NCI-H2107 treated with DMSO at 0.1 percent for 48 hours (cell line): ENCODE data around the gene KRT84.
A peak's percentile ranks its signal among the peaks of the same experiment; 100 is the strongest.
"Not testable (repeated sequence)": the region's sequence is repeated elsewhere in the genome, so short reads cannot be mapped to it uniquely, and the experiment has no call there.

Experiments used
- DNase-seq: peaks from one replicate; lab custom pipeline; 2025; ENCODE audit not compliant: unreplicated experiment; lab: John Stamatoyannopoulos, UW

Gene KRT84

DNA sequence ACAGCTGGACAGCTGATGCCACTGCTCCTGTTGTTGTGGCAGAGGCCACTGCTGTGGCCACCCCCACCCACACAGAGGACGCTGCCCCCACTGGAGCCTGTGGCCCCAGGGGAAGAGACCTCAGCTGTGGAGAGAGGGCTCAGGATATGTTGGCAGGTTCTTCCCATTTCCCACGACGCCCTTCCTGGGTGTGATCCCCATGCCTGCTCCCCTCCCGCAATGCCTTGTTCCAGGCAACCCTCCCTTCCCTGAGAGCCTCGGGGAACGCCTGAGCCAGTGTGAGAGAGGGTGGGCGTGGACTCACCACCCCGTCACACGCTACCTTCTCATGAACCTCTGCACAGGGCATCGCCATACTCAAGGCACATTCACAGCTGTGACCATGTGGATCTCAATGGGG, 26.4 kb upstream of the KRT84 start:
- DNase-seq, result no peak

DNA sequence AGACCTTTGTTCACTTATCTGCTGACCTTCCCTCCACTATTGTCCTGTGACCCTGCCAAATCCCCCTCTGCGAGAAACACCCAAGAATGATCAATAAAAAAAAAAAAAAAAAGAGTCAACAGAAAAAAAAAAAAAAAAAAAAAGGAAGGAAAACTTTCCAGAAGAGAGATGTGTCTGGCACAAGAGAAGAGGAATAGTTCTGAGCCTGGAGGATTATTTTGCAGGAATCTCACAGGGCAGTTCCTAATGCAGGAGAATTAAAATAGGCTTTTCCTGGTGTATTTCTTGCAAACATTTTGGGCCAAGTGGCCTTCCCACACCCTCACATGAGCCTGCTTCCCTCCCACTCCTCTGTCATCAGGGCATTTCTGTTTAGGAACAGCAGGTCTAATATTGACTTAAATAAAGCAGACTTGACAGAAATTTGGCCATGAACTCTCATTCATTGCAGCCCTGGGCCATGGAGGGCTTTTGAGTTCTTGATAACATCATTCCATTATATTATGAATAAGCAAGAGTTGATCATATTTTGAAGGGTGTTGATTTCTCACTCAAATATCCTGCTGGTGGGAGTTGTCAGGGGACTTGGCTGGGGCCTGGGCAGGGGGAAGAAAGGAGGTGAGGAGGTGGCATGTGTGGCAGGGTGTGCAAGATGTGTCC, 25.3 kb upstream of the KRT84 start:
- DNase-seq, result not testable (repeated sequence)

DNA sequence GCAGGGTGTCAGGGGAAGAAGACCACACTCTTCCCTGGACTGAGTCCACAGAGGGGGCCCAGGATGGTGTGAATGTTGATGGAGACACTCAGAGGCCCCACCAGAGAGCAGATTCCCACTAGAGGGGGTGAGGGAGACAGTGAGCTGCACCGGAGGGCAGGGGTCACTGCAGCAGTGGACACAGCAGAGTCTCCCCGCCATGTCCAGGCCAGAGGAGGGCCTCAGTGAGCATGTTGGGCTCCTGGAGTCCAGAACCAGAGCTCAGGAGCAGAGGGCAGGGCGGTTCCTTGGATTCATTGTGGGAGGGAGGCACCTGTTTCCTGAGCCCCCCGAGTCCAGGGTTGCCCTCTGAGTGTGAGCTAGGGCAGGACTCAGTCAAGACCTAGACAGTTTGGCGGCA, 22.5 kb upstream of the KRT84 start:
- no peak for DNase-seq

DNA sequence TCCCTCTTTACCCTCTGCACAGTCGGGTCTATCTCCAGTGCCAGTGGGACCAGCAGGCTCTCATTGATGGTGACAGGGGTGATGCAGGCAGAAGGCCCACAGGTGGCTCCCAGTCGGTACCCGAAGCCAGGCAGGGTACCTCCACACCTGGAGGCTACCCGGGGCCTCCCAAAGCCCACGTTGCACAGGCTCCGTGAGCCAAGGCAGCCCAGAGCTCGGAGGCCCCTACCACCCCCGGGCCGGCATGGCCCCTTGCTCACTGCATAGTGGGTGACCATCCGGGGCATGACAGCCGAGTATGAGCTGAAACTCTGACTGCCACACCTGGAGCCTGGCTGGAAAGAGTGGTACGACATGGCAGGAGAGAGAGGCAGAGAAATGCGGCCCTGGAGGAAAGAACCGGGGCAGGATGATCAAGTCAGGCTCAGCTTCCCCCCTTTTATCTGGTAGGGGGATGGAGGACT, 20.5 kb upstream of the KRT84 start, which contains the start of gene KRT82:
KRT82 (minus strand) TSS at position 414 of the 464 bp plus-strand sequence; CDS start at position 356, 58 bp downstream.
- no peak for DNase-seq

DNA sequence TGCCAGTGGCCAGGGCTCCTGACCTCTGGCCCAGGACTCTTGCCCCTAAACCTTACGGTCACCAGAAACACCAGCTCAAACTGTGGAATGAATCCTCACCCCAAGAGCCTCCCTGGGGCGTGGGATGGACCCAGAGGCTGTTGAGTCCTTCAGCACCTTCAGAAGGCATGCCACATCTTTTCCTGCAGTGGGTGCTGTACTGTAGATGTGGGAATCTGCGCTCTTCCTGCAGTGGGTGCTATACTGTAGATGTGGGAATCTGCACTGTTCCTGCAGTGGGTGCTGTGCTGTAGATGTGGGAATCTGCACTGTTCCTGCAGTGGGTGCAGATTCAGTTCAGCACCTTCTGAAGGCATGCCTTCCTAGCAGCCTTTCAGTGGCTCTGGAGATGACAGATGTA, 19.5 kb upstream of the KRT84 start:
- DNase-seq, result no peak

DNA sequence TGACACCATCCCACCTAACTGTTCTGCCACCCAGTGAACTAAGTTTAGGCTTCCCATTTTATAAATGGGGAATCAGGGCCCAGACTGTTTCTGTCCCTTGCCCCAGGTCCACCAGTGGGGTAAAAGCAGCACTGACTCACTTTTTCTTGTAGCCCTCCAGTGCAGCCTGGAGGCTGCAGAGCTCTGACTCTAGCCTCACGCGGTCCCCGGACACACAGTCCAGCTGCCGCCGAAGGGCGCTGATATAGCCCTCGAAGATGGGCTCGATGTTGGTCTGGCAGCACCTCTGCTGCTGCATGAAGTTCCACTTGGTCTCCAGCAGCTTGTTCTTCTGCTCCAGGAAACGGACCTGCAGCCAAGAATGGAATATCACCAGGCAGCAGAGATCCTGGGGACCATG, 18.1 kb upstream of the KRT84 start:
- no peak for DNase-seq

DNA sequence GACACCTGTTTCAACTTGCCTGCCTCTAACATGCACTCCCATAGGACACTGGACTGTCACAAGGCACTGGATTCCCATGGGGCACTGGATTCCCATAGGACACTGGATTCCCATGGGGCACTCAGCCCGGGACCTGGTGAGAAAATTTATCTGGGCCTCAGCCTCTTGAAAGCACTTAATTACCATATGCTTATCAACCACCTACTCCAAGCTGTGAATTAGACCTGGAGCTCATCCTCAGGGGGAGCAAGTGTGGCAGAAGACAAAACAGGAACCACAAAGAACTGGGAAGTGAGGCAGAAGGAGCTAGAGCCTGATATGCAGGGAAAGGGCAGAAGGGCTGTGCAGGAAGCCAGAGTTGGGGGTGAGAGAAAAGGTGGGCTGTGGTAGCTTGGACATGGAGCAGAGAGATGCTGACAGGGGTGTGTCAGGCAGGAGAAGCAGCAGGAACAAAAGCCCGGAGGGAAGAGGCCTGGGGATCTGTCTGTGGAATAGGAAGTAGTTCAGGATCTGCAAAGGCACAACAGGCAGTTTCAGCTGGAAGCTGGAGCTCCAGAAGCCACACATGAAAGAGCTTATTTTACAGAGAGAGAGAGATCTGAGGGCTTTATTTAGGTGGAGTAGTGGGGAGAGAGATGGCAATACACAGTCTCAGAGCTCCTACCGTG, 17.6 kb upstream of the KRT84 start:
- peak; percentile 35 for DNase-seq

DNA sequence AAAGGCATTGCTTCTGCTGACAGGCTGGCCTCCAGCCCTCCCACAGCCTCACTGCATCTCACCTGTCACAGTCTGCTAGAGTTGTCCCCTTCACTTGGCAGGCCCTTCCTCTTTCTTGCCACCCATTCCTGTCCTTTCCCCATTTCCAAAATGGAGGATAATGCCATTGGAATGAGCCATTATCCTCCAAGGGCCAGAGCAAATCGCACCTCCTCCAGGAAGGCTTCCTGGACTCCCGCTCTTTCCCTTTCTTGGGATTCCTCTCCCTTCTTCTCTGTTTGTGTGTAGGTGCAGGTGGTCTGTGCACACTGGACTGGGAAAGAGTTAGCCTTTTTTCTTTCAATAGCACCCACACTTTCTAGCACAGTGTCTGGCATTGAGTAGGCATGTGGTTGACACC, 16.9 kb upstream of the KRT84 start:
- DNase-seq, result no peak

DNA sequence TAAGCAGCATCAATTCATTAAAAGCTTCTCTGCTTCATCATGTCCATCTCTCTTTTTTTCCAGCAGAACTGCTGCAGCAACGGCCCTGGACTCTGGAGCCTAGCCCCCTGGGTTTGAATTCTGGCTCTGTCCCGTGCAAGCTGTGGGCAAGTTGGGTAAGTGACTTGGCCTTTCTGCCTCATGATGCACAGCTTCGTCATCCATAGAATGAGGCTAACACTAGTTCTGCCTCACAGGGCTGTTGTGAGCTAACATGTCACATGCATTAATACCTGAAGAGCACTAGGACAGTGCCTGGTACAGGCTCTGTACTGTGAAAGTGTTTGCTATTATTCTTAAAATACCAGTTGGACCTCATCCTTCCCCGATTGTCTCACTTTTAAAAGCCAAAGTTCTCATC, 16.5 kb upstream of the KRT84 start:
- DNase-seq, result no peak

DNA sequence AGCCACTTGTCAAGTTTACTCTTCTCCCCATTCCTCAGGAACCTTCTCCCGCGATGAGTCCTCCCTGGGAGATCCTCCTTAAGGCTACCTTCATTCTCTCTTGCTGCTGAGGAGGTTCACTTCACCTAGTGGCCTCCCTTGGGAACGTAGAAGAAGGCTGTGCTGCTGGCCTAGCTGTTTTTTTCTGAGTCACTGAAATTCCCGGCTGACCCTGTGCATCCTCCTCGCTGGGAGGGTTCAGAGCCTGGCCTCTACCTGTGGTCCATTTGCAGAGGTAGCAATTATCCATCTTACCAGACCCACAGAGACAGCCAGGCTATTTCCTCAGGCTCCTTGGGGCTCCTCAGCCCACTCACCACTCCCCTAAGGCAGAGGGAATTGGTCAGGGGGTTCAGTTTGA, 16.1 kb upstream of the KRT84 start:
- DNase-seq, result no peak

DNA sequence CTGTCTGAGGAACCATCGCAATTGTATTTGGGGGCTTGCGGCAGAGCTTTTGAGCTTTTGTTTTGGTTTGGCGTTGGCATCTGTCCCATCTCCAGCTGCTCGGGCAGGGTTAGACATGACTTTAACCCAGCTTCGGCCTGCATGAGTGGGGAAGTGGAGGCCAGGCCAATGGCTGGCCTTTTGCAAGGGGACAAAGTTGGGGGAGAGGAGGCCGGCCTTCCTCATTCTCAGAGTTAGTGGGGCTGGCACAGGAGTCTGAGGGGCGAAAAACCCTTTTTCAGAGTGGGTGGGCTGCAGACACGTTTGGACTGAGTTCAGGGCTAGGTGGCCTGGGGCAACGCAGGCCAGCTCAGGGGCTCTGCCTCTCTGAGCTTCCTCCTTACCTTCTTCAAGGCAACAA, 15.5 kb upstream of the KRT84 start:
- no peak for DNase-seq

DNA sequence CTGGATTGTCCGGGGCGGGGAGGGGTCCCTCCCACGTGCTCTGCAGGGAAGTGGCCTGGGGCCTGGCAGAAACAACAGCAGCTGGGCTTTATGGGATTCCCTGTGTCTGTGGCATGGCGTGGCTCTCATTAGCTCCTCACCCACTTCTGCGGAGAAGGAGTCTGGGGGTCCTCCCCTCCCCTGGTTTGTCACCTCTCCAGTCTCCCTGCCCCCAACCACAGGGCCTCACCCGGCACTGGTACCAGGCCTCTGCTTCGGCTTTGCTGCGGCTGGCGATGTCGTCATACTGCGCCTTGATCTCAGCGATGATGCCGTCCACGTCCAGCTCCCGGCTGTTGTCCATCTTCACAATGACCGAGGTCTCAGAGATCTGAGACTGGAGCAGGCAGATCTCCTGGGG, 14.3 kb upstream of the KRT84 start:
- no peak for DNase-seq

DNA sequence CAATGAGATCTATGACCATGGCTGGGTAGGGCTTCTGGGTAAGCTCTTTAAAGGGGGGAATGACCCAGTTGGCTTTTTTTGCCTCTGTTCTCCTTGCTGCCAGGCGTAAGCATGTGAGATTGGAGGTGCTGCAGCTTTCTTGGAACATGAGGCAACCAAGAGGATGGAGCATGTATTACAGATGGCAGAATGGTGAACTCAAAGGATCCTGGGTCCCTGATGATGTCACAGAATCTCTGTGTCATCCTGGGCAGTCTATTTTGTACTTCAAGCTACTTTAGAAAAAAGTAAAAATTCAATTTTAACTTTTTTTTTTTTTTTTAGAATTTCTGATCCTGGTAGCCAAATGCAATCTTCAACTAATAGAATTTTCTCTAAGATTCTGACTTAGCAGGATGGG, 12.7 kb upstream of the KRT84 start:
- no peak for DNase-seq

DNA sequence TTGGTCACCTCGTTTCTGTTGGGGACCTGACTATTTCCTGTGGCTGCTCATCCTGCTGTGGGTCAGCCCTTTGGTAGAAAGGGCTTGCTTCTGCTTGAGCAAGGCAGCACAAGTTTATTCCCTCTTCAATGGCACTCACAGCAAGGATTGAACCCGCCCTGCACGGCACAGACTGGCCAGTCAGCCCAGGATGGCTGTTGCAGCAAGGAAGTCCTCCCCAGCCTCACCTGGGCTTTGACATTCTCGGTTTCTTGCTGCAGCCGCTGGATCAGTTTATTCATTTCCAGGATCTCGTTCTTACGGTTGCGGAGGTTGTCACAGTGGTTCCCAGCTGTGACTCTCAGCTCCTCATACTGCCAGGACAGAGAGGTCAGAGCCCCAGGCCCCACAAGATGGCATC, 11.2 kb upstream of the KRT84 start:
- DNase-seq, result no peak

DNA sequence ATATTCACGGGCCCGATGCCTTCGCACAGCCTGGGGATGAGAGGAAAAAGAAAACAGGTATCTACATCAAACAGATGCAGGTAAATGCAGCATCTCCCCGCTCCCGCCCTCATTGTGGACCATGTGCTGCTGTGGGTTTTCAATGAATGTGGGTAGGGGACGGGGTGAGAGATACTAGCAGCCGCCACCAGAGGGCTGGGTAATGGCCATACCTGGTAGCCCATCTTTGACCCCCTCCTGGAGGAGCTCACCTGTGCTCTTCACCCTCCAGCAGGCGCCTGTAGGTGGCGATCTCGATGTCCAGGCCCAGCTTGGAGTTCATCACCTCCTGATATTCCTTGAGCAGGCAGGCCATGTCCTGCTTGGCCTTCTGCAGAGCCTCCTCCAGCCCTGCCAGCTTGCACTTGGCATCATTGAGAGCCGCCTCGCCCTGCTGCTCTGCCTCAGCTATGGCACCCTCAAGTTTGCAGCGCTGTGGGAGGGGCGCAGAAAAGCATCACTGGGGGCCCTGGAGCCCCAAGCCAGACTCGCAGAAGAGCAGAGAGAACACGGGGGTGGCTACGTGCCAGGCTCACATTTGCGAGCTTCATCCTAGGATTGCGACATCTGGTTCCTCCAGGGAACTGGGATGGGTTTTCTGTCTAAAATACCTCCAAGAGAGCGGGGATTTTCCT, 10.4 kb upstream of the KRT84 start:
- DNase-seq, result no peak

DNA sequence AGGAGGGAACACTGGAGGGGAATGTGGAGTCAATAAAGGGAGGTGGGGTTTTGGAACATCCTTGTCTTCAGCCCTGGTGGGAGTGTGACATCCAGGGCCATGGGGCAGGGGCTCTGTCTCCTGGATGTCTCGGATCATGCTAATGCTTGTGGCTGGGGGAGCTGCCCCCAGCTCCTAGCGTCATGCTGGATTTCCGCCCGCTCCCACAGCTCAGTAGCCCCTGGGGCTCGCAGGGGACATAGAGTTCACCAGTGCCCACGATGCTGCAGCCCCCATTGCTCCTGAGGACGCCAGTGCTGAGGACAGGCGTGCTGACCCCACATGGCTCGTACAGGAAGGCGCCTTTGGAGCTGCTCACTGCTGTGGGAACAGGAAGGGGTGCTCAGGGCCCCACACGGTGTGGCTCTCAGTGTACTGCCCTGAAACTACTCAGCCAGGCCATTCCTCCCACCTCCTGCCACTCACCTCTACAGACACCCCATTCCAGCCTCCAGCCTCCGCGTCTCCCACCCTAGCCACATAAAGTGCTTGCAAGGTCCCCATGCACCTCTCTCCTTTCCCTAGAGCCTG, 9.5 kb upstream of the KRT84 start:
- DNase-seq, result no peak

DNA sequence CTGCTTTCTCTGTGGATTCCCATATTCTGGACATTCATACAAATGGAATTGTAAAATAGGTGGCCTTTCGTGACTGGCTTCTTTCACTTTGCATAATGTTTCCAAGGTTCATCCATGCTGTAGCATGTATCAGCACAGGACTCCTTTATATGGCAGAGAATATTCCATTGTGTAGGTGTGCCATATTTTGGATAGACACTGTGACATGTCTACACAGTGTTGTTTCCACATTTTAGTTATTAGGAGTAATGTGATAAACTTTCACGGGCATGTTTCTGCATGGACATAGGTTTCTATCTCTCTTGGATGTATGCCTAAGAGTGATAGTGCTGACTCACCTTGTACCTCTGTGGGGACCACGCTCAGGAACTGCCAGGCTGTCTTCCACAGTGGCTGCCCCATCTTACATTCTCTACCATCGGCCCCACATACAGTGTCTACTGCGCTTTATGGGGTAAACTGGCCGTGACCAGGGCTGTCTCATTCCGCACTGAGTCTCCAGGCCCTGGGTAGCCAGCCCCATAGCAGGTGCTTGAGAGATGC, 7.1 kb upstream of the KRT84 start:
- DNase-seq, result no peak

DNA sequence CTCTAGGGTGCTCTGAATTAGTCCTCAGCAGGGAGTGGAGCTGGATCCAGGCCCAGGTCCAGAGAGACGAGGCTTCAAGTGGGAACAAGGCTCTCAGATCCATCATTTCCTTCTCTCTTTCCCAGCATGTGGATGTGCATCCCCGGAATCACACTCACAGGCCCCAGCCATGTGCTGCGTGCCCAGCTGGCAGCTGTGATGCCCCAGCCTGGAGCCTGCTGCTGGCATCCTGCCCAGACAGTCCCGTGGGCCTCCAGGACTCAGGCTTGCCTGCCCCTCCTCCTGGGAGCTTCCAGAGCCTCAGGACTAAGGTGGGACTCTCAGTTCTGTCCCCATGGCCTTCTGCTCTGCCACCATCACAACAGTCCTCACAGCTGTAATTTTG, 6.2 kb upstream of the KRT84 start:
- DNase-seq, result peak; percentile 52

DNA sequence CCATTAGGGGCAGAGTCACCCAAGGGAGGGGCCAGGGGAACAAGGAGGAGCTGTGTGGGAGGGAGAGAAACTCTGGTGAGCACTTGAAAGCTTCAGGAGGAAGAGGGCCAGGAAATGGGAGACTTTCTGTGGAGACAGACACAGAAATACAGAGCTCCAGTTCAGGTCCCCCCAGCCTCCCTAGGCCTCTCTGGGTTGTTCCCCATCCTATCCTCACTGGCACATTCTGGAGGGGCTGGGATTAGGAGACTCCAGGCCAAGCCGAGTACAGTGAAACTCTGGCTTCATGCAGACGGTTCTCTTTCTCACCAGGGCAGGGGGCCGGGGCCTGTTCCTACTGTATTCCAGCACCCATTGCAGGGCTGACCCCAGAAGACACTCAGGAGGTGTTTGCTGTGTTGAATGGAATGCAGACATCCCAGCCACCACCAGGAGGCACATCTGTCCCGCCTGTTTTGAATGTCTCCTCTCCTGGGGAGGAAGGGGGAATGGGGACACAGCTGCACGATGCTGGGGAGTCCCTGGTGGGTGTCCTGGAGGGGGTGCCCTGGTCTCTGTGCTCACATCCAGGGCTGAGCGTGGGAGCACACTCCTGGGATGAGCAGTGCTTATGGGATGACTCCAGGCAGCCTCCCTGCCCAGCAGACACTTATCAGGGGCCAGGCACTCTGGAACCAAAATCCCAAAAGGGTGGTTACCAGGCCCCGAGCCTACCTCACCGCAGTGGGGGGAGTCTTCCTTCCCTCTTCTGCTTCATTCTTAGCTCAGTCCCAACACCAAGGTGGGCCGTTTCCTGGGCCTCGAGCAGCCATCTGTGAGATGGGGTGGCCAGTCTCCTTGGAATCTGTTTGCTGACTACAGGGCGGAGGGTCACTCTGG, 5.5 kb upstream of the KRT84 start:
- DNase-seq, result no peak

DNA sequence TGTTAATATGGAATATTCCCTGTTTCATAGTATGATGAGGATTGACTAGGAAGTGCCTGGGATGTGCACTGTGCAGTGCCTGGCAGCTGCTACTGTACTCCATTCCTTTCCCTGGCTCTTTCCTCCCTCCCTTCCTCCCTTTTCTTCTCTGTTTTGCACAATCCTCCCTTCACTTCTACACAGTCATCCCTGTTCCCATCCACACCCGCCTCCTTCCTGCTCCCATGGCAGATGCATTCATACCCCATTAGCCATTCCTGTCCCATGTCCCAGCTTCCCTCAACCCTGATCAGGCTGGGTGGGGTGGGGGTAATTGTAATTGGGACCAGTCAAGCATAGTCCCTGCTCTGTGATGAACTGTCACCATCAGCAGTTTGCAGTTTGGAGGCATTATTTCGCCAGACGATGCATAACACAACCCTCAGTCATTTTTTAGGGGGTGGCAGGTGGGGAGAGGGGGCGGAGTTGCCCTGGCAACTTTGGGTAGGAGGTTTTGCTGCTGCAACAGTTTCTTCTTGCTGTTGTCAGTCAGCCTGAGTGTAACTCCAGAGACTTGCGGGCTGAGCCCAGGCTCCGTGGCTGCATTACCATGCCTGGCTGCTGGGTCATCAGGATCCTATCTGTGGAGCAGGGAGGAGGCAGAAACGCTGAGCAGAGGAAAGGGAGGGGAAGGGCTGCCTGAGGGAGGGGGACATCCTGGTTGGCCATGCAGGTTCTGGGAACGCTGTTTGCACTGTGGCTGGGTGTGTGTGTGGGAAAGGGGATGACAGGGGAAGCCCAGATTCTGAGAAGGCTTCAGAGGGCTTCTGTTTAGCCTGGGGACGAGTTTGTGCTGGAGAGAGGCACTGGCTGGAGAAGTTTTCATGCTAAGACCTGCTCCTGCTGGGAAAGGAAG, 4.1 kb upstream of the KRT84 start:
- DNase-seq, result no peak
